Measurements from ENCODE around the gene FAM219A.

DNA sequence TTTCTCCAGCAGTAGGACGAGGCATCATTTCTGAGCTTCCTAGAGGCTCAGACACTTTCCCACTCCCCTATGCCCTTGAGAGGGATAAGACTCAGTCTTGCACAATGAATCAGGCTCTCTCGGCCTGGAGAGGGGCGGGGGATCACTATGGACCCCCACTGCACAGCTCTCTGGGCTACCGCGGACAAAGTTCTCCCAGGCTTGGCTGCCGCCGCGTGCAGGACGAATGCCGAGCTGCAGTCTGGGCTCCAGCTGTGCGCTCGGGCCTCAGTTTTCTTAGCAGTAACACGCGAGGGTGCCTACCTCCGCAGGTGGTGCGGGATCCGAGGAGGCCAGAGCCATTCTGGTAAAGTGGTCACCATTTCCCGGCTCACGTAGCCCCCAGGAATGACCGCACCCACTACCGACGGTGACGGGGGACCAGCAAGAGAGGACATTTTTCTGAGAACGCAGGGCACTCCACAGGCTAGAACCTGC is 78.3 kb downstream of the FAM219A start:
- TF ChIP-seq, protein P1, sequence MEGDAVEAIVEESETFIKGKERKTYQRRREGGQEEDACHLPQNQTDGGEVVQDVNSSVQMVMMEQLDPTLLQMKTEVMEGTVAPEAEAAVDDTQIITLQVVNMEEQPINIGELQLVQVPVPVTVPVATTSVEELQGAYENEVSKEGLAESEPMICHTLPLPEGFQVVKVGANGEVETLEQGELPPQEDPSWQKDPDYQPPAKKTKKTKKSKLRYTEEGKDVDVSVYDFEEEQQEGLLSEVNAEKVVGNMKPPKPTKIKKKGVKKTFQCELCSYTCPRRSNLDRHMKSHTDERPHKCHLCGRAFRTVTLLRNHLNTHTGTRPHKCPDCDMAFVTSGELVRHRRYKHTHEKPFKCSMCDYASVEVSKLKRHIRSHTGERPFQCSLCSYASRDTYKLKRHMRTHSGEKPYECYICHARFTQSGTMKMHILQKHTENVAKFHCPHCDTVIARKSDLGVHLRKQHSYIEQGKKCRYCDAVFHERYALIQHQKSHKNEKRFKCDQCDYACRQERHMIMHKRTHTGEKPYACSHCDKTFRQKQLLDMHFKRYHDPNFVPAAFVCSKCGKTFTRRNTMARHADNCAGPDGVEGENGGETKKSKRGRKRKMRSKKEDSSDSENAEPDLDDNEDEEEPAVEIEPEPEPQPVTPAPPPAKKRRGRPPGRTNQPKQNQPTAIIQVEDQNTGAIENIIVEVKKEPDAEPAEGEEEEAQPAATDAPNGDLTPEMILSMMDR (IDR thresholded peaks at IDR 0.05) = no peak
- no peak for TF ChIP-seq POLR2A (IDR thresholded peaks at IDR 0.05)
- TF ChIP-seq POLR2AphosphoS5 (IDR thresholded peaks at IDR 0.05) = no peak

All from prostate gland (tissue), 2 donors.